GM19240 (cell line): ENCODE results near the gene JMJD4.
"Not testable (repeated sequence)": the region's sequence is repeated elsewhere in the genome, so short reads cannot be mapped to it uniquely, and the experiment has no call there.

Experiments
- DNase-seq: peaks from one replicate; pipeline ENCODE4 v3.0.0; 2011; ENCODE audit warnings: low spot score; ENCODE audit not compliant: insufficient read length

The JMJD4 gene

DNA sequence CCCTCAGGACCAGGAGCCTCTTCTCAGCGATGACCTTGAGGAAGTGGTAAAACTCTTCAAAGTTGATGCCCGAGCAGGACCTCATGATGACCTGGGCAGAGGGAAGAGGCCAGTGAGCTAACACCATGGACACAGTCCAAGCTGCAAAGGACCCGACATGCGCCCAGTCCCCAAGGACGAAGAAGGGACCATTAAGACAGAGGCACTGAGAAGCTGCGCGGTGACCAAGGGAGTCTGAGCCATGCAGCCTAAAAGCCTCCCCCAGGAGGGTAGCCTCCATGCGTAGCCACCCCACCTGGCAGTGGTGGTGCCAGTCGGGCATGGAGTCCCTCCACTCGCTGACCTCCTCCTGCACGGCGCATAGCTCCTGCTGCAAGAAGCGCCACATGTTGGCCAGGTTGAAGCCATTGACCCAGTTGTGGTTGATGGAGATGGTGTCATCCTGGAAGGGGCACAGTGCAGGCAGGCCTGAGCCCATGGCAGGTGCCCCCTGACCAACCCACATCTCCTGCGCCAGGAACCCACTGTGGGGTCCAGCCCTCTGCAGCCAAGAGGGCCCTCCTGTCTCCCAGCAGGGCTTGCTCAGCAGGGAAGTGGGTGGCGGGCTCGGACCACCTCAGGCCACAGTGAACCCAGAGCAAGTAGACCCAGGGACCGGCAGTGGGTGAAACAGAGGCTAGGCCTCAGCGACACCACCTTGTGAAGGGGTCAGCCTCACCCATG is 2.4 kb downstream of the JMJD4 start:
- DNase-seq: no peak

DNA sequence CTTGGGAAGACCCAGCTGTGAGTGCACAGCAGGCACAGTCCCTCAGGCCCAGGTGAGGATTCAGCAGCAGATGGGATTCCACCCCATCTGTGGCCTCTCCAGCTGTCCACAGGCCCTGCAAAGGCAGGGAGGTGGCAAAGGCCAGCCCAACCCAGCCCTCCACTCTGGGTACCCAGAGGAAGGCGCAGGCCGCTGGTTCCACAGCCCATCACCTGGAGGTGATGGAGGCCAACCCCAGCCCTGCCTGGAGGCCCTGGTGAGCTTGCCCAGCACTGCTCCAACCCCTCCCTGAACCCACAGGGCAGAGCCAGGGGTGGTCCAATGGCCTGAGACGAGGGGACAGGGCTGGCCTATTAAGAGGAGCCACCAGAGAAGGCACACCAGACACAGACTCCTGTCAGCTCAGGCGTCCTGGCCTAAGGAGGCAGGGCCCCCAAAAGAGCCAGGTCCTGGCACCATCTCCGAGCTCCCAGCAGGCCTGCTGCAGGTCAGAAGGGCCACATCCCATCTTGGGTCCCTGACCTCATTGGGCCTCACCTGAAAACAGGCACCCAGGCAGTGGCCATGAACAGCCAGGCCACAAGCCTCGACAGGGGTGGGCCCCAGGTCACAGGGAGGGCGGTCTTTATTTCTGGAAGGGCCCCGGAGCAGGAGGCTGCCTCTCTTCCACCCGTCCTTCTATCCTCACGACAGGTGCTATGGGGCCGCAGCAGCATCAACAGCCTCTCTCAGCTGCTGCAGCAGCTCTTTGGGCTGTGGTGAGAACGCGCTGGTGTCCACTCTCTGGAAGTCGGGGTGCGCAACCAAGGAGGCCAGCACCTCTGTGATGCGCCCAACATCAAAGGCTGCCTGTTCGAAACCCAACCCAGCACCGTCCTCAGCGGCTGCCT is 3.2 kb downstream of the JMJD4 start:
- no peak for DNase-seq

DNA sequence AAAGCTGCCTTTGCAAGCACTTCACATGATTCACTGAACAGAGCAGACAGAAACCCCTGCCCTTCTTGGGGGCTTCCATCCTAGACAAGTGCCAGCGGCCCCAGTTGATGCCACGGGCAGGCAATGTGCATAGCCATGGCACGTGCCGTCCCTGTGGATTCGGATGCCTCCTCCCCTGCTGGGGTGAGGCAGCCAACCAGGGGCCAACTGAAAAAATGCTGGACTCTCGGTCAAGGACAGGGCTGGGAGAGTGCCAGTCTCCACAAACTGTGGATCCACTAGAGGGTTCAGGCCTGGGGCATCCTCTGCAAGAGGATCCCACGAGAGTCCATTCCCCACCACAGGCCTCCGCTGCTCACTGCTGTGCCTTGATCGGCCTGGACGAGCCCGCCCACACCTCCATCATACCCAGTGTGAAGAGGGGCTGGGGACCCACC is 3.8 kb downstream of the JMJD4 start:
- no peak for DNase-seq

DNA sequence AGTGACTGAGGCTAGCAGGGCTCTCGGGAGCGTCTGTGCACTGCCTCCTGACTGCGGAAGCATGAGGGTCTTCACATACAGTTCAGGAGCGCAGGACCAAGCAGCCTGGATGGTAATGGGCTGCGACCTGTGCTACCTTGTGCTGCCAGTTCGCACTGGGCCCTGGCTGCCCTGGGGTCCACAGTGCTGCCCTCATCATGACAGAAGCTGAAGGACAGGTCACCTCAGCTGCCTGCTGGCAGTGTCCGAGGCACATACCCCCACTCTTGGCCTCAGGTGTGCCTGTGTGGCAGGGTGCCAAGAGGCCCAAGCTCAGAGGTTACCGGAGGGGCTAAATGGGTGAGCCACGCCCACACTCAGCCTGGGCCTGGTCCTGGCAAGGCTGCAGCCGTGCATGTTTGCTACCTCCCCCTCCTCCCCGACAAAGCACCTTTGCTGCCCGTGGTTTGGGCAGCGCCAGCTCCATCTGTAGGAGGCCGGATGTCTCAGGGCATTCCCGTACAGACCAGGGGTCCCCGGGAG is 4.4 kb downstream of the JMJD4 start:
- no peak for DNase-seq

DNA sequence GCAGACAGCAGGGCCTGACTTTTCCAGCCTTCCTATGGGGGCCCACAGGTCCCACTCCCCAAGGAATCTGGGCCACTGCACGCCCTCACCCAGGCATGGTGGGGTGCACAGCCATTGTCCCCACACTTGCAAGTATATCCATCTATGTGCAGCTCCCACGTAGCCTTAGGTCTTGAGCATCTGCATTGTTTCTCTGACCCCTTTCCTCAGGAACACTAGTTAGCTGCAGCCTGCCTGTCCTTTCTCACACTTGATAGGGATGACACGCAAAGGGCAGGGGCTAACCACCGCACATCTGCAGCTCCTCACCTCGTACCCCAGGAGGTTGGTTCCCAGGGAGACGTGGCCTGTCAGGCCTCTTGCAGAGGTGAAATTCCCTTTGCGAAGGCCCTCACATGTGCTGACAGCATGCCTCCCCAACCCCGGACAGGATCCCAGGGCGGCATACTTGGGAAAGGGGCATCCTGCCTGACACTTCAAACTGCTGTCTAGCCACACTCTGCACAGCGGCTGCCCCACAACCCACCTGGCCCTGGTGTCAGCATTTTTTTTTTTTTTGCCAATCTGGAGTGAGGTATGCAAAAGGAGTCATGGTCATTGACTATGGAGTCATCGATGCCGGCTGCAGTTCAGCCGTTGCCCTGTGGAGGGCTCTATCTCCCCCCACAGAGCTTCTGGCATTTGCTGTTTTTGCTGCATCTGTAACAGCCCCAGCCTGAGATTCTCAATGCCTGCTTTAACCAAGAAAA is 5.0 kb downstream of the JMJD4 start:
- DNase-seq: no peak

DNA sequence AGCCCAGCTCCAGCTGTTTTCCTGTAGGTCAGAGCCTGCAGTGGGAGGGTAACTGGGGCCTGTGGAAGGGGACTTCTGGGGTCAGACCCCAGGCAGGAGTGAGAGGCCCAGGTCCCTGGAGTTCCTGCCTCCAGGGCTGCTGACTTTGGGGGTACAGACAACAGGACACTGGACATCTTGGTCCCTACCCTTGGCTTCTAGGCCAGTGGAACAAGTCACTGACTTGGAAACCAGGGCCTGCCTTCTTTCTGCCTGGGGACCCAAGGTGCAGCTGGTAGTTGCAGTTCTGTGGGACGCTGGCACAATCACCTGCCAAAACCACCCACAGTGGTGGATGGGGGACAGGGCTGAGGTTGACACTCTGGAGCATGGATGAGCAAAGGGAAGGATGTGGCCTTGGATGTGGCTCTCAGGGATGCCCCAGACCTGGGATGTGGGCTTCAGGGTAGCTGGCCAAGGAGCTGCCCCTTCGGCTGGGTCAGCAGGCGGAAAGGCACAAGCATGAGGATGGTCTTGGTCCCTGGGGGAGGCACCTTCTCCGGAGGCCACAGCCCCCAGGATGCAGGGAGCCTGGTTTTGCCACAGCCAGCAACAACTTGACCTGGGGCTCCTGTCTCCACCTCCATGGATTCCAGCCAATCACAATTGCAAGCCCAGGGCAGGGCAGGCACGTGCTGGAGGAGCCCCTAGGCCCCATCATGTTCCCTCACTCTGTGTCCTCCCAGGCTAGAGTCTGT is 5.8 kb downstream of the JMJD4 start:
- DNase-seq: no peak

DNA sequence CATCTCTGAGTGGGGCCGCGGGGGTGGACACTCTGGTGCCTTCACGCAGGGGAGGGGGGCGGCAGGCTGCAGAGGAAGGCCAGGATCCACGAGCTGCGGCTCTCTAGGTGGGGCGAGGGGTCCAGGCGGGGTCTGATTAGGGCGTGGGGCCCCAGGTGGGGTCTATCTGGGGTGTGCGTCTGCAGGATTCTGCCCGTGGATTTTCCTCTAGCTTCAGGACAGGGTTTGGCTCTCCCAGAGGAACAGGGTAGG is 6.3 kb downstream of the JMJD4 start:
- DNase-seq: no peak

DNA sequence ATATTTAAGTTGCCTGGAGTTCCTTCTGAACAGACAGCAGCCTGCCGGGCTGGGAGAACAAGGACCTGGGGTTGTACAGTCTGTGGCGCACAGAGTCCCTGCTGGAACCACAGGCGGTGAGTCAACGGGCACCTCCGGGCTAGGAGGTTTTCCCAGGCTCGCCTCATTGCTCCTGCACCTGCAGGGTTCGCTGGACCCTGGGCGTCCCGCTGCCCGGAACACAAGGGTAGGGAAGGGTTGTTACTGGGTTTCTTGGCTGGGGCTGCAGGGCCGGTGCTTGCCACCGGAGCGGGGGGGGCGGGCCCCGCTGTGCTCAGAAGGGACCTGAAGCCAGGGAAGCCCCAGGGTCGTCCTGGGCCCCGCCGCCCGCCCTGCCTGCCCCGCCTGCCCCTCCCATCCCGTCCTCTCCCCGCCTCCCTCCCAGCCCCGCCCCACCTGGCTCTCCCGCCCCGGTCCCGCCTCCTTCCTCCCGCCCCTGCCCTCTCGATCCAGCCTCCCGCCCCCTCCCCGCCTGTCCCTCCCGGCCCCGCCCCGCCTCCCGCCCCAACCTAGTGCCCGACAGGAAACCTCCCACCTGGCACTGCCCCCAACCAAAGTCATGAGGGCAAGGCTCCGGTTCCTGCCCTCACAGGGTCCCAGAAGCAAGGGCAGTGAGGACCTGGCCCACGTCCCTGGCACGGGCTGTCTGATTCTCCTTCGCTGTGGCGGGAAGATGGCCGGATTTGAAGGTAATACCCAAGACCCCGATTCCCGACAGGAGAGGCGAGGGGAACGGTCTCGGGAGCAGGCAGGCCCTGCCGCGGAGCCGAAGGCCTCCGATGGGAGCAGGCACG is 6.8 kb downstream of the JMJD4 start:
- peak; percentile 44 for DNase-seq

DNA sequence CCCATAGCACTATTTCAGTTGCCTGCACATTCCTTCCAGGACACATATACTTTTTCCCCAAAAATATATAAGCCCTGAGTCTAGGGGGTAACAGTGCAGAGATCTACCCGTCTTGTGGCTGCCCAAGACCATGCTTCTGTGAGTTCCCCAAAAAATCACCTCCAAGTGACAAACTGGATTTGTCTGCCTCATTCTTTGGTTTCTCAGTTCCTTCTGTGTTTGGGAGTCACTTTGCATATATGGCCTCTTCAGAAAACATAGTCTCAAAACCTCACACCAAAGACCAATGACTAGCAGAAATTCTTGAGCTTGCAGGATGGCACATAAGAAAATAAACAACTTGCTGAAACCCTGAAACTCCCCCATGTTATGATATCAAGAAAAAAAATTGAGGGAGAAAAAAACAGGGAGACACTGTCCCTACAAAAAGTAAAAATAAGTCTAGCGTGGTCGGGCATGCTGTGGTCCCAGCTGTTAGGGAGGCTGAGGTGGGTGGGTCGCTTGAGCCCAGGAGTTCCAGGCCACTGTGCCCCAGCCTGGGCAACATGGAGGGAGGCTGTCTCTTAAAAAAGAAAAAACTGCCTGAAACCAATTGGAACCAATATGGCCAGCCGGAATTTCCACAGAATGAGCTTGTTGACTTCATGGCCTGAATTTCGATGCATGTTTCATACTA is 8.0 kb downstream of the JMJD4 start:
- DNase-seq: no peak

DNA sequence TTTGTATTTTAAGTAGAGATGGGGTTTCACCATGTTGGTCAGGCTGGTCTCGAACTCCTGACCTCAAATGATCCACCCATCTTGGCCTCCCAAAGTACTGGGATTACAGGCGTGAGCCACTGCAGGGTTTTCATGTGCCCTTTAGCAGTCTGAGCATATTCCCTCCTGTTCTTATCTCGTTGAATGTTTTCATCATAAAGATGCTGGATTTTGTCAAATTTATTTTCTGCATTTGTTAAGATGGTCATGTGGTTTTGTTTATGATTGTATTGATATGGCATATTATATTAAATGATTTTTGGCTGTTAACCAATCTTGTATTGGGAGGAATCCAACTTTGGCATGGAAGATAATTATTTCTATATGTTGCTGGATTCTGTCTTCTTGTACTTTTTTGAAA is 8.8 kb downstream of the JMJD4 start:
- no peak for DNase-seq

DNA sequence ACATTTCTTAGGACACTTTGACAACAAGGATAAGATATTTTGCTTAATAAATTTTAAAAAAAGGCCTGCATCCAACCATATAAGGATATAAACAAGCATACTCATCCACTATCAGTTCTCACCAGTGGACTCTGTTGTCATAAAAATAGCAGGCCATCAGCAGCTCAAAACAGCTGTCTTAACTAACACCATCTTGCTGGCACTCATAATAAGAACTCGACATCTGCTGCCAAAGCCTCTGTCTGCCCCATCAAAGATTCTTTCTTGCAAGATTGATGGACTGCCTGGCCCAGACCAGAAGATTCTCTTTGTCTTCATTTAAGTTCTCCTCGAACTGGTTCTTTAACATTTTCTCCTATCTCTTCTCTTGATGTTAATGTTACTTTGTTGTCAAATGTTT is 10.1 kb downstream of the JMJD4 start:
- no peak for DNase-seq

DNA sequence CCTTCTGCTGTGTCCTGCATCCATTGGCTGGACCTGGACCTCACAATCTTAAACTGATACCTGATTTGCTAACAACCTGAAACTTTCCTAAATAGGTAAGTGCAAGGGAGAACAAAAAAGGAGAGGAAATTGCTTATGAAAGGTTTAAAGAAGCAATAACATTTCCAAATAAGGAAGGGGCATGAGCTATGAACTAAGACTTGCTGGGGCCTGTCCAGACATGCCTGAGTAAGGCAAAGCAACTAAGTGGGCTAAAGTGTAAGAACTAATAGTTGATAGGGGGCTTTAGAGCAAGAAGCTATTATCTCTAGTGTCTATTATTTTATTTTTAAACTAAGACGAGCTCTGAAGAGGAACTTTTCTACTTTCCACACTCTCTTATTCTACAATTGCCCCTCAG is 11.6 kb downstream of the JMJD4 start:
- DNase-seq: no peak

DNA sequence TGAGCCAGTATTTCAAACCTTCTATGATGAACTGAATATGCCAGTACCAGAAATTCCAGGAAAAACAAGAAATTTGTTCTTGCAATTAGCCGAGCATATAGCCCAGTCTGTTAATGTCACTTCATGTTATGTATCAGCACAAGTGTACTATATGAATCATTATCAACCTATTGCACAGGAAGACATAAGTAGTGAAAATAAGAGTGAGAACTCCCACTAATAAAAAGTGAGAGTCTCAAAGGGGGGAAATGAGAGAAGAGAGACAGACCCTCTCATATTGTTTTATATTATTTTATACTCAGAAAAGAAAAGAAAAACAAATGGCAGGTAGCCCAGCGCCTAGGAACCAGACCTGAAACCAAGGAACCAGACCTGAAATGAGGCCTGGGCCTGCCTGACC is 16.2 kb downstream of the JMJD4 start:
- DNase-seq: no peak

DNA sequence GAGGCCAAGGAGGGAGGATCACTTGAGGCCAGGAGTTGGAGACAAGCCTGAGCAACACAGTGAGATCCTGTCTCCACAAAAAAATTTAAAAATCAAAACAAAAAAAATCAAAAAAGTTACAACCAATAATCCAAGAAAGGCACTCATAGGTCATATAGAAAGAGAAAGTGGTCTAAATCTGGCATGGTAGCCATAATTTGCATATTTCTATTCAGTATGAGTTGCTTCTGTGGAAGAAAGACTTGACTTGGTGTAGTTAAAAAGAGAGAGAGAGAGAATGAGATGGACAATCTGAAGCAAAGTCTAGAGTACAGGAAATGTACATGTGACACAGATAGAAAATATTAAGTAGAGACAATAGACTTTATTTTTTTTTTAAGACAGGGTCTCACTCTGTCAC is 22.5 kb downstream of the JMJD4 start:
- DNase-seq: no peak

DNA sequence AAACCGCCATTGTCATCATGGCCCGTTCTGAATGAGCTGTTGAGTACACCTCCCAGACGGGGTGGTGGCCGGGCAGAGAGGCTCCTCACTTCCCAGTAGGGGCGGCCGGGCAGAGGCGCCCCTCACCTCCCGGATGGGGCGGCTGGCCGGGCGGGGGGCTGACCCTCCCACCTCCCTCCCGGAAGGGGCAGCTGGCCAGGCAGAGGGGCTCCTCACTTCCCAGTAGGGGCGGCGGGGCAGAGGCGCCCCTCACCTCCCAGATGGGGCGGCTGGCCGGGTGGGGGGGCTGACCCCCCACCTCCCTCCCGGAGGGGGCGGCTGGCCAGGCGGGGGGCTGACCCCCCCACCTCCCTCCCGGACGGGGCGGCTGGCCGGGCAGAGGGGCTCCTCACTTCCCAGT is 24.6 kb downstream of the JMJD4 start:
- not testable (repeated sequence) for DNase-seq

DNA sequence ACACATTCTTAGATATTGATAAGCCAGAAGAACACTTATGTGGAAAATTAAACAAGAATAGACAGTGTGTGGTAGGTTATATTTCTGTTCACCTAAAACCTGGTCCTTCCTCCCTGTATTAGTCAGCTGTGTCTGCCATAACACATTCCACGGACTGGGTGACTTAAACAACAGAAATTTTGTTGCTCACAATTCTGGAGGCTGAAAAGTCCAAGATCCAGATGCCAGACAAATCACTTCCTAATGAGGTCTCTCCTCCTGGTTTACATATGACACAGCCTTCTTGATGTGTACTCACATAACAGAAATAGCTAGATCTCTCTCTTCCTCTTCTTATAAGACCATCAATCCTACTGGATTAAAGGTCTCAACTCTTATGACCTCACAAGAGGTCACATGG is 25.7 kb downstream of the JMJD4 start:
- DNase-seq: no peak

DNA sequence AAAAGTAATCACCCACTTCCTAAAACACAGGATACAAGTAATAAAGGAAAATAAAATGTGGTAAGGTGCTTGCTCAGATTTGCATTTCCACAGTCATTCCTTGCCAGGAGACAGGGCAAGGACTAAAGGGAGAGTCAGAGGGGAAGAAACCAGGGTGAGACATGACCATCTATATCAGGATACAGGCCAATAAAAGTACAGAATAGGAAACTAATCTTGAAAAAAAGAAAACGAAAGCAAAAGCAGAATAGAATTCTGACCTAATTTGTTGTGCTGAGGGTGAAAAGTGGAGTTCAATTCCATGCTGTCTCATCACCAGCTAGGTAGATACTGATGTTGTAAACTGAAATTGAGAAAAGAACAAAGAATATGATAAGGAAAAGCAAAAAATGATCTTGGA is 27.3 kb downstream of the JMJD4 start:
- no peak for DNase-seq

DNA sequence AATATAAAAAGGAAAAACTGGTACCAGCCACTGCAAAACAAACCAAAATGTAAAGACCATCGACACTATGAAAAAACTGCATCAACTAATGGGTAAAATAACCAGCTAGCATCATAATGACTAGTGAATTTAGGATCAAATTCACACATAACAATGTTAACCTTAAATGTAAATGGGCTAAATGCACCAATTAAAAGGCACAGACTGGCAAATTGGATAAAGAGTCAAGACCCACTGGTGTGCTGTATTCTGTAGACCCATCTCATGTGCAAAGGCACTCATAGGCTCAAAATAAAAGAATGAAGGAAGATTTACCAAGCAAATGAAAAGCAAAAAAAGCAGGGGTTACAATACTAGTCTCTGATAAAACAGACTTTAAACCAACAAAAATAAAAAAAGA is 33.5 kb downstream of the JMJD4 start:
- DNase-seq: not testable (repeated sequence)

DNA sequence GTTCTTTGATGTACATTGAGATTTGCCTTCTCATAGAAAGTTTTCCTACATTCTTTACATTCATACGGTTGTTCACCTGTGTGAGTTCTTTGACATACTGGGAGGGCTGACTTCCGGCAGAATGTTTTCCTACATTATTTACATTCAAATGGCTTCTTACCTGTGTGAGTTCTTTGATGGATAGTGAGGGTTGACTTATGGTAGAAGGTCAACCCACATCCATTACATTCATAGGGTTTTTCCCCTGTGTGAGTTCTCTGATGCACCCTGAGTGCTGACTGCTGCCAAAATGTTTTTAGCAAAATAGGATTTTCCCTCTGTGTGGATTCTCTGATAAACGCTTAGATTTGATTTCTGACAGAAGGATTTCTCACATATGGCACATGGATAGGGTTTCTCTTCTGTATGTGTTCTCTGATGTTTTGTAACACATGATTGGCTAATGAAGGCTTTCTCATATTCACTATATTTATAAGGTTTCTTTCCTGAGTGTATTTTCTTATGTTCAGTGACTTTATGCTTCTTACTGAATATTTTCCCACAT is 37.7 kb downstream of the JMJD4 start:
- DNase-seq: no peak

DNA sequence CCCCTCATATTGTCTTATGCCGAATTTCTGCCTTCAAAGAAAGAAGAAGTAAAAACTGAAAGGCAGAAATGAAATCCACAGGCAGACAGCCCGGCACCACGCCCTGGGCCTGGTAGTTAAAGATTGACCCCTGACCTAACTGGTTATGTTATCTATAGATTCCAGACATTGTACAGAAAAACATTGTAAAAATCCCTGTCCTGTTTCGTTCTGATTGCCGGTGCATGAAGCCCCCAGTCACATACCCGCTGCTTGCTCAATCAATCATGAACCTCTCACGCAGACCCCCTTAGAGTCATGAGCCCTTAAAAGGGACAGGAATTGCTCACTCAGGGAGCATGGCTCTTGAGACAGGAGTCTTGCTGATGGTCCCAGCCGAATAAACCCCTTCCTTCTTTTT is 49.3 kb downstream of the JMJD4 start:
- no peak for DNase-seq
